Effector CD8-positive, alpha-beta T cell (primary cell): ENCODE measurements around the gene DNAJA3.

Experiments used
- DNase-seq: peaks from one replicate; lab custom pipeline; 2025; lab: John Stamatoyannopoulos, UW

DNAJA3 gene

GRCh38 chr16:4433914-4434787 is 8.5 kb downstream of the DNAJA3 start:
- no peak for DNase-seq

GRCh38 chr16:4435337-4436067 is 9.8 kb downstream of the DNAJA3 start:
- no peak for DNase-seq

- no peak for DNase-seq
These were observed 11.7 kb downstream of the DNAJA3 start for GRCh38 chr16:4437366-4437765.

GRCh38 chr16:4442371-4442770 is 16.7 kb downstream of the DNAJA3 start:
- DNase-seq = no peak

GRCh38 chr16:4443271-4443670 is 17.6 kb downstream of the DNAJA3 start:
- DNase-seq = no peak

- no peak for DNase-seq
These were observed 18.3 kb downstream of the DNAJA3 start for GRCh38 chr16:4443986-4444385.

- no peak for DNase-seq
These were observed 24.8 kb downstream of the DNAJA3 start for GRCh38 chr16:4450430-4450829.

- no peak for DNase-seq
These were observed 25.4 kb downstream of the DNAJA3 start for GRCh38 chr16:4450931-4451519.

GRCh38 chr16:4452674-4453073 is 27.0 kb downstream of the DNAJA3 start:
- no peak for DNase-seq

GRCh38 chr16:4454623-4455022 is 29.0 kb downstream of the DNAJA3 start:
- no peak for DNase-seq

- no peak for DNase-seq
These were observed 29.4 kb downstream of the DNAJA3 start for GRCh38 chr16:4455081-4455480.

GRCh38 chr16:4455951-4456350 is 30.3 kb downstream of the DNAJA3 start:
- no peak for DNase-seq

GRCh38 chr16:4460936-4461249 is 35.2 kb downstream of the DNAJA3 start:
- DNase-seq = no peak

GRCh38 chr16:4461250-4462085 is 35.8 kb downstream of the DNAJA3 start:
- no peak for DNase-seq

- no peak for DNase-seq
These were observed 38.0 kb downstream of the DNAJA3 start for GRCh38 chr16:4463522-4464163.

GRCh38 chr16:4465977-4466779 is 40.5 kb downstream of the DNAJA3 start:
- no peak for DNase-seq

GRCh38 chr16:4467916-4468315 is 42.2 kb downstream of the DNAJA3 start:
- DNase-seq = no peak

GRCh38 chr16:4468972-4469371 is 43.3 kb downstream of the DNAJA3 start:
- no peak for DNase-seq

- DNase-seq = no peak
These were observed 46.2 kb downstream of the DNAJA3 start for GRCh38 chr16:4471869-4472268.

GRCh38 chr16:4472880-4473279 is 47.2 kb downstream of the DNAJA3 start:
- DNase-seq = no peak
